Thoracic aorta (tissue), 2 donors: ENCODE results near the gene CYSRT1. TPM values are rescaled to one million over a fixed set of nuclear protein-coding genes. Genes with fewer than 3 reads are reported as not detected.
"Not testable (repeated sequence)": the region's sequence is repeated elsewhere in the genome, so short reads cannot be mapped to it uniquely, and the experiment has no call there.

Source experiments
- ATAC-seq: fragments of 150-250 bp; one replicate; pipeline ENCODE4 v1.8.0; 2017; ENCODE audit warnings: low read depth; ENCODE audit not compliant: insufficient number of reproducible peaks, low FRiP score
- DNase-seq: peaks from one replicate; pipeline ENCODE4 v3.0.0-alpha.2; 2020; ENCODE audit warnings: low spot score
- H3K27ac ChIP-seq, 2 donors: fragments of 200-600 bp; sonication (generic); 1 replicate in 1 of 2; 2 replicates in 1 of 2; pipeline ENCODE4 v1.5.1; 2016; ENCODE audit warnings: mild to moderate bottlenecking in 2 of 2, moderate library complexity in 2 of 2
- H3K27me3 ChIP-seq: fragments of 200-600 bp; sonication (generic); replicated peaks from 2 replicates; pipeline ENCODE4 v1.6.0; 2016; ENCODE audit warnings: mild to moderate bottlenecking; ENCODE audit not compliant: insufficient read depth
- H3K36me3 ChIP-seq: fragments of 200-600 bp; sonication (generic); one replicate; pipeline ENCODE4 v1.5.1; 2016
- H3K4me1 ChIP-seq, 2 donors: fragments of 200-600 bp; sonication (generic); 1 replicate in 1 of 2; 2 replicates in 1 of 2; pipeline versions ENCODE4 v1.5.1 to v1.6.0; 2016; ENCODE audit warnings: low read depth in 2 of 2, mild to moderate bottlenecking in 1 of 2; ENCODE audit not compliant: control insufficient read depth in 1 of 2
- H3K4me3 ChIP-seq: fragments of 200-600 bp; sonication (generic); 2 replicates; pipeline ENCODE4 v1.5.1; 2016; ENCODE audit warnings: mild to moderate bottlenecking
- H3K9me3 ChIP-seq: fragments of 200-600 bp; sonication (generic); 2 replicates; pipeline ENCODE4 v1.5.1; 2016
- CTCF ChIP-seq: fragments of 200-600 bp; sonication (generic); IDR thresholded peaks from one replicate; pipeline ENCODE4 v1.5.1; 2019; ENCODE audit warnings: antibody characterized with exemption
- total RNA-seq, 2 donors: library from RNA; depleted of rRNA; stranded (reverse); fragments of >200 nt; gene quantifications; one replicate each; pipeline versions ENCODE4 v1.1.0 to v1.2.3, GENCODE V29; 2016

CYSRT1 gene
- total RNA-seq, 2 donors from 2014 or later: not detected

GRCh38 chr9:137256856-137257255, 31.9 kb downstream of the CYSRT1 start:
- ATAC-seq (no peak), DNase-seq (no peak)
- H3K36me3 ChIP-seq: no peaks in the 10 kb centered on the region
- peaks cover 14 to 26% of the 10 kb centered on the region in 2 donors for H3K4me1 ChIP-seq
- TF ChIP-seq CTCF: no peak
- no peak overlapping the region for H3K4me3 ChIP-seq
- no peaks in the 10 kb centered on the region for H3K27me3 ChIP-seq
- H3K9me3 ChIP-seq: no peaks in the 10 kb centered on the region
- no peak overlapping the region for H3K27ac ChIP-seq

GRCh38 chr9:137262173-137262908, 37.4 kb downstream of the CYSRT1 start:
- peaks cover 37% of the 10 kb centered on the region for H3K36me3 ChIP-seq
- H3K27me3 ChIP-seq, H3K9me3 ChIP-seq, H3K4me3 ChIP-seq, H3K27ac ChIP-seq, H3K4me1 ChIP-seq, DNase-seq, ATAC-seq: not testable (repeated sequence)
- TF ChIP-seq CTCF: peak; percentile 50

DNA sequence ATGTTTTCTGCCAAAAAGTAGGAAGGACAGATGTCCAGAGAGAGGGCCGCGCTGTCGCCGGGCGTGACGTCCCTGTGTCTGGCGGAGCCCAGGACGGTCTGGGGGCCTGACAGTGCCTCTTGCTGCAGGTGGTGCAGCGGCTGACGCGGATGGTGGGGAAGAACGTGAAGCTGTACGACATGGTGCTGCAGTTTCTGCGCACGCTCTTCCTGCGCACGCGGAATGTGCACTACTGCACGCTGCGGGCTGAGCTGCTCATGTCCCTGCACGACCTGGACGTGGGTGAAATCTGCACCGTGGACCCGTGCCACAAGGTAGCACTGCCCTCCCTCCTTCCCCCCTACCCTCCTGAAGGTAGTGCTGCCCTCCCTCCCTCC, 37.9 kb downstream of the CYSRT1 start:
- Histone ChIP-seq H3K4me3 (no peak overlapping the region), H3K4me1 (peaks cover 0 to 3% of the 10 kb centered on the region in 2 donors), H3K27me3 (no peaks in the 10 kb centered on the region), H3K27ac (no peak overlapping the region), H3K36me3 (peaks cover 38% of the 10 kb centered on the region), H3K9me3 (no peaks in the 10 kb centered on the region)
- no peak for TF ChIP-seq CTCF
- ATAC-seq (no peak), DNase-seq (no peak)

GRCh38 chr9:137263506-137263905, 38.5 kb downstream of the CYSRT1 start:
- Histone ChIP-seq H3K36me3 (peaks cover 38% of the 10 kb centered on the region), H3K9me3 (no peaks in the 10 kb centered on the region), H3K27me3 (no peaks in the 10 kb centered on the region), H3K27ac (no peak overlapping the region), H3K4me1 (peaks cover 0 to 9% of the 10 kb centered on the region in 2 donors), H3K4me3 (no peak overlapping the region)
- DNase-seq (no peak), ATAC-seq (no peak)
- TF ChIP-seq CTCF: no peak

GRCh38 chr9:137264067-137264466, 39.1 kb downstream of the CYSRT1 start:
- H3K4me1 ChIP-seq: peaks cover 3 to 15% of the 10 kb centered on the region in 2 donors
- peaks cover 38% of the 10 kb centered on the region for H3K36me3 ChIP-seq
- H3K4me3 ChIP-seq: no peak overlapping the region
- H3K27me3 ChIP-seq: no peaks in the 10 kb centered on the region
- DNase-seq (no peak), ATAC-seq (no peak)
- no peak overlapping the region for H3K27ac ChIP-seq
- TF ChIP-seq CTCF: no peak
- H3K9me3 ChIP-seq: no peaks in the 10 kb centered on the region
